GM10248 (cell line): ENCODE results near the gene IMPG2.

ENCODE experiments used
- CTCF ChIA-PET: fragments of 300-600 bp; sonication (Branson Sonifier 250); formaldehyde crosslinking; extraction: SDS; loops from one replicate; lab custom pipeline; 2021; ENCODE audit warnings: antibody characterized with exemption; lab: Yijun Ruan, JAX
- POLR2A ChIA-PET: fragments of 350-650 bp; sonication (Branson Sonifier 250); formaldehyde crosslinking; extraction: SDS; loops from one replicate; lab custom pipeline; 2020; ENCODE audit warnings: antibody characterized with exemption; lab: Yijun Ruan, JAX
- DNase-seq: peaks from one replicate; pipeline ENCODE4 v3.0.0; 2012; ENCODE audit errors: extremely low spot score
- TF ChIP-seq, protein P1 (sequence below): IDR thresholded peaks from 2 replicates; pipeline ENCODE4 v1.5.1; 2012; ENCODE audit warnings: mild to moderate bottlenecking, low read depth; ENCODE audit errors: extremely low read depth, missing control alignments, control extremely low read depth

The IMPG2 gene

DNA sequence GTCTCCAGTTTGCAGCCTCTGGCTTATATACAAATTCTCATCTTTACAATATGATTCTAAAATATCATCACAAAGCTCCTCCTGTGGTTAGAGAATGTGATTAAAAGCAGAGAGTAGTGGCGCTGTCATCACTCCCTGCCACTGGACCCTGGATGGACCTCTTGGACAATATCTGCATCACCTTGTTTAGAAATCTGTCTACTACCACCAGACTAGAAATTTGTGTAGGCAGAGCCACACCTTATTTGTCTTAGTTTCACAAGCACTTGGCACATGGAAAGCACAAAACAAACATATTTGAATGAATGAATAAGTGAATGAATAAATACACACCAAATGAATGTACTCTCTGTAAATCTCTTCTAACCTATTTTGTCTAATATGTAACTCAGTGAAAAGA is 68.1 kb downstream of the IMPG2 start:
- ChIA-PET POLR2A (no interaction called here), CTCF (no interaction called here)
- no peak for DNase-seq
- TF ChIP-seq, protein P1, sequence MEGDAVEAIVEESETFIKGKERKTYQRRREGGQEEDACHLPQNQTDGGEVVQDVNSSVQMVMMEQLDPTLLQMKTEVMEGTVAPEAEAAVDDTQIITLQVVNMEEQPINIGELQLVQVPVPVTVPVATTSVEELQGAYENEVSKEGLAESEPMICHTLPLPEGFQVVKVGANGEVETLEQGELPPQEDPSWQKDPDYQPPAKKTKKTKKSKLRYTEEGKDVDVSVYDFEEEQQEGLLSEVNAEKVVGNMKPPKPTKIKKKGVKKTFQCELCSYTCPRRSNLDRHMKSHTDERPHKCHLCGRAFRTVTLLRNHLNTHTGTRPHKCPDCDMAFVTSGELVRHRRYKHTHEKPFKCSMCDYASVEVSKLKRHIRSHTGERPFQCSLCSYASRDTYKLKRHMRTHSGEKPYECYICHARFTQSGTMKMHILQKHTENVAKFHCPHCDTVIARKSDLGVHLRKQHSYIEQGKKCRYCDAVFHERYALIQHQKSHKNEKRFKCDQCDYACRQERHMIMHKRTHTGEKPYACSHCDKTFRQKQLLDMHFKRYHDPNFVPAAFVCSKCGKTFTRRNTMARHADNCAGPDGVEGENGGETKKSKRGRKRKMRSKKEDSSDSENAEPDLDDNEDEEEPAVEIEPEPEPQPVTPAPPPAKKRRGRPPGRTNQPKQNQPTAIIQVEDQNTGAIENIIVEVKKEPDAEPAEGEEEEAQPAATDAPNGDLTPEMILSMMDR: no peak

DNA sequence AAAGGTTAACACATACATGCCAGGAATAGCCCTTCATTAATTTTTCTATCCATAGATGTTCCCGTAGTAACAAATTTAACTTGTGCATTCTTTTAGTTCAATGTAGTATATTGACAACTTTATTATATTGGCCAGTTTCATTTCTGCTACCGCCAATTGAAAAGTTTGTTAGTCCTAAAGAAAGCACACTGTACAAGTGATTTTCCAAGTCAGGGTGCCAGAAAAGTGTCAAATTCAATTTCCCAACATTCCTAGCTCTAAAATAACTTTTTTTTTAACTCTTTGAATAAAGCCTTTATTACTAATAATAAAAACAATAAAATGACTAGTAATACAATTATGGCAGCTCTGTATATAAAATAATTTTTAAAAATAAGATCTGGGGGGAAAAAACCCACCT is 68.9 kb downstream of the IMPG2 start:
- TF ChIP-seq, protein P1: no peak
- ChIA-PET POLR2A (no interaction called here), CTCF (no interaction called here)
- DNase-seq: no peak

DNA sequence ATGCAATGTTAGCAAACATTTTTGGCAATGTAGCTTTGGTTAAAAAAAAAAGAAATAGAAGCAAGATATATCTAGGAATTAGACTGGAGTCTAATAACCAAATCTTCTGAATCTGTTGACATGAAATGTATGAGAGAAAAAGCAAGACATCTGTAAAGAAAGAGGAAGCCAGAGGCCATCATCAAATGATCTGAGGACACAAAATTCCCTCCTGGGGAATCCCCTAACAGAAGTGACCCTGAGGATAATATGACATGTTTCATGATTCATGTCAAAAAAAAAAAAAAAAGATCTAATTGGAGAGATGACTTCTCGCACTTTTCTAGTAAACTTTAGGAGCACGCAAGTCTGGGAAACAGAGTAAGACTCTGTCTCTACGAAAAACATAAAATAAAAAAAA is 70.9 kb downstream of the IMPG2 start:
- TF ChIP-seq, protein P1: no peak
- CTCF ChIA-PET: interaction anchor here (1.4 kb wide), 1 partner anchor 8 kb away, joined by 4 read pairs; no protein-coding TSS in a partner anchor
- POLR2A ChIA-PET: no interaction called here
- DNase-seq: no peak

DNA sequence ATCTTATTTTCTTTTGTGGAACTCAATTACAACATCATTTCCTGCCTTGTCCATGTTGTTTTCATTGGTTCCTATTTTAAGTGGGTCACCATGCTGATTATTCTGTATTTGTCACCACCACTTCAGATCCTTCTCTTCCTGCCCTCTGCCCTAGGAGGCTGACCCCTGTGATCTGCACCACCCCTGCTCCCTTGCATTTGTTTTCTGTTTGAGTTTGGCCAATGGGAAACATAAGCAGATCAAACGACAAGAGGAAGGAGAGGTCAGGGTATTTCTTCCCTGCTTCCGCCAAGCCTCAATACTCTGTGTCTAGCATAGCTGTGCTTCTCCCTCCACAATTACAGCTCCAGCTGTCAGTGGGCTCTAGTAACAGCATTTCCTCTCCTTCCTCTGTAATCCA is 71.6 kb downstream of the IMPG2 start:
- ChIA-PET CTCF (no interaction called here), POLR2A (no interaction called here)
- TF ChIP-seq, protein P1: no peak
- no peak for DNase-seq

DNA sequence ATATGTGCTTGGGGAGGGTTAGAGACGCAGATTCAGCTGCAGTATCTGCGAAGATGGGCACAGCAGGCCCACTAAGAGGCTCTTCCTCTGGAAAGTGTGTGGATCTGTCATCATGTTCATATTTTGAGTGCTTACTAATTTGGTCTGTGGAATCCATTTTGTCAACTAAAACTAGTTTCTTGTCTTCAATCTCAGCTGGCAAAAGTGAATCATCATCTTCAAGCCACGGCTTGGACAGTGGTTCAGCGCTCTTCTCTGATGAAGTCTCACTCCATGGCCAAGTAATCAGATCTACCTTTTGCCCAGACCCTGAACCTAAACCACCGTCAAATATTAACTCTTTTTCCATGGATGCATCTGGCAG is 76.2 kb downstream of the IMPG2 start:
- ChIA-PET POLR2A (no interaction called here), CTCF (no interaction called here)
- TF ChIP-seq, protein P1: no peak
- no peak for DNase-seq

DNA sequence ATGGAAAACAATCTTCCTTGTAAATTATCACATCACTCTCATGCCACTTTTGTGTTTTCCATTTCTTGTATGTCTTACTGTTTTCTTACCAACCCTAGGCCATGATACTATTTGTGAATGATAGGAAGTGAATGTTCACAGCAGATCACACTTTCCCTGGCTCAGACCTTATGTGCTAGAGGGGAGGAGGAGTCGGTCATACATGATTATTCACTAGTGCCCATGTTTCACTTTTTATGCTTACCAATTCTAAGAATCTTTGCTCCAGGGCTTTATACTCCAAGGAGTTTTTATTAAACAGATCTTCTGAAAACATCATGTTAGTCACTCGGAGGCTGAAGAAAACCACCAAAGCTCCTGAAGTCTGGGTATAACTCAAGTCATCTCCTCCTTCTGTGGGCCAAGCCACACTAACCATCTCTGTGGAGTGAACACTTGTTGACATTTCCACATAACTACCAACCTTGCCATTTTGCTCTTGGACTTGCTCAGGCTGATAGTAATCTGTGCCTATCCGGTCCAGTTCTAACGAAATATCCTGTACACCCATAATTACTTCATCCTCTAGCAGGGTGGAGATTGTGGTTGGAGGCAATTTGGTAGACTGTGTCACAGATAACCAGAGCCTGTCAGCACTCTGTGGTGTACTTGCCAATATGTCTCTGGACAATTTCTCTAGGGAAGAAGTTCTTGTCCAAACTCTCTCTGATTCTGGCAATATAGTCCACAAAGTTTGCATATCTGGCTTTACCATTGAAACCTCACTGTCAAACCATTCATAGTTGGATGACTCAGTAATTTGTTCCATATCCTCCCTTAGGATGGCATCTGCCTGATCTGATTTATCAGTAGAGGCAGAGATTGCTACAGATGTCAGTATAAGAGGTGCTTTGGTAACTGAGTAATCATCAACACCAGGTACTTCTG is 76.8 kb downstream of the IMPG2 start:
- DNase-seq: no peak
- CTCF ChIA-PET: no interaction called here
- POLR2A ChIA-PET: no interaction called here
- TF ChIP-seq, protein P1: no peak
